Measurements from ENCODE around the gene AMOTL1. TPM values are rescaled to one million over a fixed set of nuclear protein-coding genes. Genes with fewer than 3 reads are reported as not detected.
"Not testable (repeated sequence)": the region's sequence is repeated elsewhere in the genome, so short reads cannot be mapped to it uniquely, and the experiment has no call there.

AMOTL1 gene
- polyA plus RNA-seq, 3 donors, result 44.4 to 47.7 (median 45.5) TPM

GRCh38 chr11:94812724-94813720 lies 44.9 kb downstream of the AMOTL1 start:
- DNase-seq (ENCODE audit: low read depth in 3 of 3, low spot score in 2 of 3), result not testable (repeated sequence)

- DNase-seq (ENCODE audit: low read depth in 3 of 3, low spot score in 2 of 3), result no peak
These were observed 46.3 kb downstream of the AMOTL1 start for GRCh38 chr11:94814272-94814976.

GRCh38 chr11:94815705-94816344 lies 47.7 kb downstream of the AMOTL1 start:
- DNase-seq (ENCODE audit: low read depth in 3 of 3, low spot score in 2 of 3), result no peak

- no peak for DNase-seq (ENCODE audit: low read depth in 3 of 3, low spot score in 2 of 3)
These were observed 52.3 kb downstream of the AMOTL1 start for GRCh38 chr11:94820480-94820879.

GRCh38 chr11:94821439-94821838 lies 53.3 kb downstream of the AMOTL1 start:
- no peak for DNase-seq (ENCODE audit: low read depth in 3 of 3, low spot score in 2 of 3)

- DNase-seq (ENCODE audit: low read depth in 3 of 3, low spot score in 2 of 3), result no peak
These were observed 53.9 kb downstream of the AMOTL1 start for GRCh38 chr11:94822080-94822479.

- DNase-seq (ENCODE audit: low read depth in 3 of 3, low spot score in 2 of 3), result no peak
These were observed 55.1 kb downstream of the AMOTL1 start for GRCh38 chr11:94823102-94823732.

- DNase-seq (ENCODE audit: low read depth in 3 of 3, low spot score in 2 of 3), result no peak
These were observed 56.9 kb downstream of the AMOTL1 start for GRCh38 chr11:94825031-94825430.

- DNase-seq (ENCODE audit: low read depth in 3 of 3, low spot score in 2 of 3), result no peak
These were observed 57.3 kb downstream of the AMOTL1 start for GRCh38 chr11:94825481-94825880.

GRCh38 chr11:94826415-94826814 lies 58.3 kb downstream of the AMOTL1 start:
- no peak for DNase-seq (ENCODE audit: low read depth in 3 of 3, low spot score in 2 of 3)

- no peak for DNase-seq (ENCODE audit: low read depth in 3 of 3, low spot score in 2 of 3)
These were observed 59.9 kb downstream of the AMOTL1 start for GRCh38 chr11:94828088-94828487.

GRCh38 chr11:94830722-94831510 lies 62.8 kb downstream of the AMOTL1 start:
- DNase-seq (ENCODE audit: low read depth in 3 of 3, low spot score in 2 of 3), result no peak

GRCh38 chr11:94831529-94831928 lies 63.4 kb downstream of the AMOTL1 start:
- no peak for DNase-seq (ENCODE audit: low read depth in 3 of 3, low spot score in 2 of 3)

GRCh38 chr11:94832604-94833235 lies 64.6 kb downstream of the AMOTL1 start:
- DNase-seq (ENCODE audit: low read depth in 3 of 3, low spot score in 2 of 3), result no peak

GRCh38 chr11:94834911-94835593 lies 66.9 kb downstream of the AMOTL1 start:
- no peak for DNase-seq (ENCODE audit: low read depth in 3 of 3, low spot score in 2 of 3)

GRCh38 chr11:94835594-94835927 lies 67.4 kb downstream of the AMOTL1 start:
- no peak for DNase-seq (ENCODE audit: low read depth in 3 of 3, low spot score in 2 of 3)

GRCh38 chr11:94837317-94837716 lies 69.2 kb downstream of the AMOTL1 start:
- no peak for DNase-seq (ENCODE audit: low read depth in 3 of 3, low spot score in 2 of 3)

- no peak for DNase-seq (ENCODE audit: low read depth in 3 of 3, low spot score in 2 of 3)
These were observed 70.0 kb downstream of the AMOTL1 start for GRCh38 chr11:94838027-94838731.
